ENCODE data around the gene INTS6.

The INTS6 gene

GRCh38 chr13:51331354-51331861 is 121.4 kb downstream of the INTS6 start:
- no peak overlapping the region for H3K4me3 ChIP-seq (ENCODE audit: low read depth, low read length)
- no peak for DNase-seq (ENCODE audit: low read depth)
- no peak for TF ChIP-seq CTCF (IDR thresholded peaks at IDR 0.05; ENCODE audit: low read depth, low read length, missing control alignments)

- TF ChIP-seq CTCF (IDR thresholded peaks at IDR 0.05; ENCODE audit: low read depth, low read length, missing control alignments), result no peak
- DNase-seq (ENCODE audit: low read depth), result no peak
- H3K4me3 ChIP-seq (ENCODE audit: low read depth, low read length), result no peak overlapping the region
Observed at GRCh38 chr13:51330791-51331190, 122.0 kb downstream of the INTS6 start.

GRCh38 chr13:51329606-51330005 is 123.2 kb downstream of the INTS6 start:
- no peak for TF ChIP-seq CTCF (IDR thresholded peaks at IDR 0.05; ENCODE audit: low read depth, low read length, missing control alignments)
- DNase-seq (ENCODE audit: low read depth), result no peak

GRCh38 chr13:51328488-51328887 is 124.3 kb downstream of the INTS6 start:
- no peak for DNase-seq (ENCODE audit: low read depth)
- H3K4me3 ChIP-seq (ENCODE audit: low read depth, low read length), result no peak overlapping the region
- TF ChIP-seq CTCF (IDR thresholded peaks at IDR 0.05; ENCODE audit: low read depth, low read length, missing control alignments), result no peak

More at GRCh38 chr13:51329606-51330005, 123.2 kb downstream of the INTS6 start:
- H3K4me3 ChIP-seq (ENCODE audit: low read depth, low read length), result no peak overlapping the region

GRCh38 chr13:51327961-51328360 is 124.9 kb downstream of the INTS6 start:
- no peak for DNase-seq (ENCODE audit: low read depth)
- no peak for TF ChIP-seq CTCF (IDR thresholded peaks at IDR 0.05; ENCODE audit: low read depth, low read length, missing control alignments)
- no peak overlapping the region for H3K4me3 ChIP-seq (ENCODE audit: low read depth, low read length)

GRCh38 chr13:51326777-51327176 is 126.1 kb downstream of the INTS6 start:
- H3K4me3 ChIP-seq (ENCODE audit: low read depth, low read length), result no peak overlapping the region
- no peak for TF ChIP-seq CTCF (IDR thresholded peaks at IDR 0.05; ENCODE audit: low read depth, low read length, missing control alignments)
- no peak for DNase-seq (ENCODE audit: low read depth)

GRCh38 chr13:51325837-51326236 is 127.0 kb downstream of the INTS6 start:
- no peak overlapping the region for H3K4me3 ChIP-seq (ENCODE audit: low read depth, low read length)
- DNase-seq (ENCODE audit: low read depth), result no peak
- no peak for TF ChIP-seq CTCF (IDR thresholded peaks at IDR 0.05; ENCODE audit: low read depth, low read length, missing control alignments)

All from GM12864 (cell line).